NOMO-1 treated with dmso at 0.1 percent for 144 hours (cell line): ENCODE measurements around the gene RAMP1.

Experiments used
- DNase-seq: peaks from one replicate; lab custom pipeline; 2025; ENCODE audit not compliant: unreplicated experiment; lab: John Stamatoyannopoulos, UW

The RAMP1 gene

DNA sequence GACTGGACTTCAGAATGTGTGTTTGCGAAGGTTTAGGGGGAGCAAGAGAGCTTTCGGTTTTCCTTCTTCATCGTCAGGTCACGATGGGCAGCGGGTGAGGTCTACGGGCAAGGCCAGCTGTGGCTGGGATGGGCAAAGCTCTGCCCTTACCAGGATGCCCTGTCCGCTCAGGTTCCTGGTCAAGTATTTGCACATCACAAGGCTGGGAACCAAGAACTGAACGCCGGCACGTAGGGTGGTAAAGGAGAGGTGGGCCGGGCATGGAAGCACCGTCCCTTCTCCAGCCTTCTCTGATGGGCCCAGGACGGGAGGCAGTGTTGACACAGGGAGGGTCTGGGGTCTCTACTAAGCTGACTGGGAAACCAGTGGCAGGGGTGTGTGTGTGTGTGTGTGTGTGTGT is 56.9 kb downstream of the RAMP1 start:
- DNase-seq: no peak

DNA sequence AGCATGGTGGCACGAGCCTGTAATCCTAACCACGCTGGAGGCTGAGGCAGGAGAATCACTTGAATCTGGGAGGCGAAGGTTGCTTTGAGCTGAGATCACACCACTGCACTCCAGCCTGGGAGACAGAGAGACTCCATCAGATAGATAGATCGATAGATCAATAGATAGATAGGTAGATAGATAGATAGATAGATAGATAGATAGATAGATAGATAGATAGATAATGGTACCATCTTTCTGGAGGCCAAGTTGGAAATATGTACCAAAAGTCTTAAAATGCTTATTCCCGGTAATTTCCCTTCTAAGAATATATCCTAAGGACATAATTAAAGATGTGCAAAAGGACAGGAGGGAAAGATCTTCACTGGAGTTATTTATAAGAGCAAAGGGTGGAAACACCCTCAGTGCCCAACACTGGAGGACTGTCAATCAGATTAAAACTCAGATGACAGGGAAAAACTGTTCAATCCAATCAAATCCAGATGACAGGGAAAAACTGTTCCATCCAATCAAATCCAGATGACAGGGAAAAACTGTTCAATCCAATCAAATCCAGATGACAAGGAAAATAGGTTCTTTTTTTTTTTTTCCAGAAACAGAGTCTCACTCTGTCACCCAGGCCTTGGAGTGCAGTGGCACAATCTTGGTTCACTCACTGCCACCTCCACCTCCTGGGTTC is 58.4 kb downstream of the RAMP1 start:
- DNase-seq: no peak

DNA sequence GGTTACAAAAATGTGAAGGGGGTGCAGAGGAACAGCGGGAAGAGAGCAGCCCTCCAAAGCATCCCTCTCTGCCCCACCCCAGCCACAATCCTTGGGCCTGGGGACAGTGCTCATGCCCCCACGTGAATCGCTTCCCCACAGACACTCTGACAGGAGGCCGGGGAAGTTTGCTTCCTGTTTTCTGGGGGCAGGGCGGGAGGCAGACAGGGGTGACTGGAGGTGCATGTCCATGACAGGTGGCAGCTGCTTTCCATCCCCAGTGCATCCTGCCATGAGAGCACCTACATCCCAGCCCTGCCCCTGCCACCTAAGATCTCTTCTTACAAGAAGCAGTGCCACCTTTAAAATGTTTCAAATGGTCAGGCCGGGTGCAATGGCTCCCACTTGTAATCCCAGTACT is 60.2 kb downstream of the RAMP1 start:
- peak; percentile 31 for DNase-seq

DNA sequence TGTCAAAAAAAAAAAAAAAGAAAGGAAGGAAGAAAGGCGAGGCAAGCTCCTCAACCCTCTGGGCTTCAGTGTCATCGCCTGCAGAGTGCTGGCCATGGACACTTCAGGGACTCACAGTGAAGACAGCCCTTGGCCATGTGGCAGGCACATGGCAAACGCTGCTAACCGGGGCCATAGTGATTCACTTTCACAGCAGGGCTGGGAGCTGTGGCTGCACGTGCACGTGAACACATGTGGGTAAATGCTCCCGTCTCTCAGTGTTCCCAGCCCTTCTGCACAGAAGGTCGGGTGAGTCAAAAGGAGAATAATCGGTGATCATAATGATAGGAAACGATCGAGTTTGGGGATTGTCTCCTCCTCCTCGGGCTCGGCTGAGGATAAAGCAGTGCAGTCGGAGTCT is 61.2 kb downstream of the RAMP1 start:
- DNase-seq: no peak

DNA sequence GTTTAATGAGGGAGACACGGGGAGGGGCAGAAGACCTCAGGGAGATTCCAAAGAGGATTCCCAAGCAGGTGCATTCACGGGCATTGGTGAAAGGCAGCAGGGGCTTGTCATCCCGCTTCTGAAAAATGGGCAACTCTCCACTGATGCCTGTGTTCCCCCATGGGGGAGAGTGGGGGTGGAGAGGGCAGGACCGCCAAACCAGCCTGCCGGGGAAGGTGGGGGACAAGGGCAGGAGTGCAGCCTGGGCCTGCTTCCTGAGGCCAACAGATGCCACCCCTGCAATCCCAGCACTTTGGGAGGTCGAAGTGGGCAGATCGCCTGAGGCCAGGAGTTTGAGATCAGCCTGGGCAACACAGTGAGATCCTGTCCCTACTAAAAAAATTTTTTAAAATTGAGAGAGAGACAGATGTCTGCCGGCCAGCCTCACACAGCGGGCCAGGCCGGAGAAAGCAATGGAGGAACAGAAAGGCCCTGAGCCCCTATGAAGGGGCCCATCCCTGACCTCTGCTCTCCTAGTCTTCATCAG is 62.6 kb downstream of the RAMP1 start:
- no peak for DNase-seq

DNA sequence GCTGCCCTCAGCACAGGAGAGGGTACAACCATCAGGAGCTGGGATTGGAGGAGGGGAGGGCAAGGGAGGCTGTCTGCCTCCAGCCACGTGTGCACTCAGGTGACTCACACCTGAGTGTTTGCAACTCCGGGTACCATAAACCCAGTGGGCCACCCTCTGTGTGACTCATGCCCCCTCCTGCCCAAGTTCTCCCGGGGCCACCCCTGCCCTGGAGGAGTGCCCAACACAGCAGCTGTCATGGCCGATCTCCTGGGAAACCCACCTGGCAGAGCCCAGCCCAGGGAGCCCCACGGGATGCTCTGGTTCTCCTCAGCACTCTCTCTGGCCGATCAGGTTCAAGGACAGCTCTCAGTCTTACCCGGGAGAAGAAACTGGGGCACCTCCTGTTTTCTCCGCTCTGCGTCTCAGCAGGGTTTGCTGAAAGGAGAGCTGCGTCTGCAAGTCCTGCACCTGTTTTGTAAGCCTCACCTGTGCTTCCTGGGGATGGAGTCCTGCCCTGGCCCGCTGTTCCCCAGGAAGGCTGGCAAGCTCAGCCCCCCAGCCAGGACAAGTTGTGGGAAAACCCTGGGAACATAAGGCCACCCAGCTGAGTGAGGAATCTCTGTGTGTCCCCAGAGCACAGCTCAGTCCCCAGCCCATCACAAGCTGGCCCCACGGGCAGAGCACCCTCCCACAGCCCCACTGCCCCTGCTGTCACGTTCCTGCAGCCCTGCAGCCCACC is 63.4 kb downstream of the RAMP1 start:
- DNase-seq: no peak

DNA sequence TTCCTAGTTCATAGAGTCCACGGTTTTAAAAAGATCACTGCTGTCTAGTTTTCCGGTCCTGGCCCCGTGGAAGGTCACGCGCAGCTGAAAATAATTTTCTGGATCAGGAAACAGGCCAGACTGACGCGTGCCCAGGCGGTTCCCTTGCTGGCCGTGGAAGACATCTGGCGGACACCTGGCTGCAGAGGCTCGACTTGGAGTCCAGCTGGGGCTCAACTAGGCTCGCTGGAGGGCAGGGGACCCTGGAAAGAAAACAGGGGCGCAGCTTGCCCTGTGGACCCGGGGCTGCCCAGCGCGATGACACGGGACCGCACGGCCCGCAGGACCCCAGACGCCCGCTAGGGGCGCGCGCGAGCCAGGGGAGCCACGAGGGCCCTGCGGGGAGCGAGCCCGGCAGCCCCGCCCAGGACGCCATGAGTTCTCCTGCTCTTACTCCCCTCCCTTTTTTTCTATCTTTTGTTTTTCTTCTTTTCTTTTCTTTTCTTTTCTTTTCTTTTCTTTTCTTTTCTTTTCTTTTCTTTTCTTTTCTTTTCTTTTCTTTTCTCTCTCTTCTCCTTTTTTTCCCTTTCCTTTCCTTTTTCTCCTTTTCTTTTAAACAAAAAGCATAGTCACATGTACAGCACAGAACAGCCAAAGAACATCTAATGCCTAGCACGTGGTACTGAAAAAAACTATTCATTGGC is 64.2 kb downstream of the RAMP1 start:
- peak; percentile 7 for DNase-seq

DNA sequence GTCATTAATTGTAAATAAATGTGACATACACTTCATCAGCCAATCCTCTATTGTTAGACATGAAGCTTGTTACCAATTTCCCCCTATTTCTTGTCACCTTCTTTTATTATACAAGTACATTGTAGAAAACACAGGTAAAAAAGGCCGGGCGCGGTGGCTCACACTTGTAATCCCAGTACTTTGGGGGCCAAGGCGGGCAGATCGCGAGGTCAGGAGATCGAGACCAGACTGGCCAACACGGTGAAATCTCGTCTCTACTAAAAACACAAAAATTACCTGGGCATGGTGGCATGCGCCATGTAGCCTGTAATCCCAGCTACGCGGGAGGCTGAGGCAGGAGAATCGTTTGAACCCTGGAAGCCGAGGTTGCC is 64.7 kb downstream of the RAMP1 start:
- no peak for DNase-seq

DNA sequence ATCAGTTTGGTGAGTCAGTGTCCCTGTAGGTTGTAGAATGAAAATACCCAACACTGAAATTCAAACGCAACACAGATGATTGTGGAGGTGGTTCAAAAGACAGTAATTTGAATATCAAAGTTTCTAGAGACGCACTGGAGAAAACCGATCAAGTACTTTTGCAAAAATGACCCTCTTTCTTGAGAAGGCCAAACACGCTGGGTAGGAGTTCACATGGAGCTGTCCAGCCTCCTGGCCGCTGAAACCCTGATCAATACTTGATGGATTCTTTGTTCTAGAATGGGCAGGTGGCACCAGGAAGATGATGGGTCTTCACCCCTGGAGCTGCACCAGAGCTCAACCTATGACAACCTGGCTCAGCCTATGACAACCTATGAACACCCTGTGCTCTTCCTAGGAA is 67.7 kb downstream of the RAMP1 start:
- no peak for DNase-seq

DNA sequence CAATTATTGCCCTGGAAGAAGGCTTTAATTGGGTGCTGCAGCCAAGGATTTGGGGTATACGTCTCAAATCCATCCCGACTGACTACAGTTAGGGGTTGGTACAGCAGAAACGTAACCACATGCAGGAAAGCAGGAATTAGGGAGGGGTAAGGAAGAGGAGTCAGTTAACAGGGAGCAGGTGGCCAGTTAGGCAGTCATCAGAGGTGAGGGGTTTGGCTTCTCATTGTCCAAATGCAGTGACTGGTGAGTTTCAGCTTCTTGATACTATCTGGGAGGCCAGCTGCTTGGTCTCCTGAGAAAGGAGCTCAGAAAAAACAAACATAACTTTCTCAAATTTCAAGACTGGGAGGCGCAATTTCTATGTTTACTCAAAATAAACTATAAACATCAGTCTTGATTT is 68.6 kb downstream of the RAMP1 start:
- no peak for DNase-seq

DNA sequence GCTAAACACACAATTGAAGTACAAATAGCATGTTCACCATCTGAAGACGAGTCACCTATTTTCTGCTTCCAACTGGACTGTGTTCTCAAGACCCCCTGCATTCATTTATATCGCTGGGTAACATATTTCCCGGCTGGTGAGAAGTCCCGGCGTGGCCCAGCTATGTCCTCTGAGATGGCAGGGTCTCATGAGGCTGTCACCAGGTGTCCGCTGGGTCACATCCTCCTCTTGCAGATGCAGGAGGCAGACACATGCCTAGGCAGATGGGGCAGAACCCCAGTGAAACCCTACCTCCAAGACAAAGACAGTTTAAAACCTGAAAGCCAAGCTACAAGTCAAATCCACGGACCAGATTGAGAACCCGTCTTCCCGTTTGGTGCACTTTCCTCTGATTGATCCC is 70.6 kb downstream of the RAMP1 start:
- no peak for DNase-seq

DNA sequence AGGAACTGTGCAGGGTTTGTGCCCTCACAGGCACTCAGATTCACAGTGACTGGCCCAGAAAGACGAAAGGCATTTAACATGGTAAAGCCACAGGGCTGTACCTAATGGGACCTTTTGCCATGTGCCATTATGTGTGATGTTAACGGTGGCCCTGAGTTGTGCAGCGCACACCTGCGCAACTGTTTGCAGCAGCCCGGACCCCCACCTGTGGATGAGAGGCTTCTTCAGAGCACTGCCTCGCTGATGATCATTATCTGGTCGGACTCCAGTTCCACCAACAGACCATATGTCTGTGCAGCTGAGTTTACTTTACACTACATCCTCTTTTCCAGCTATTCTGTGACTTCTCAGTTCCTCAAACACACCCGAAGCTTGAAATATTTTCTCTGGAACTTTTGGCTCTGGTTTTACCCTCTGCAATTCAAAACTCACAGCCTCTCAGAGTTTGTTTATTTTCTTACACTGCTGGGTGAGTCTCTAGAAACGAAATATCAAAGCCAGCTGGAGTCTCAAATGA is 71.8 kb downstream of the RAMP1 start:
- peak; percentile 62 for DNase-seq

DNA sequence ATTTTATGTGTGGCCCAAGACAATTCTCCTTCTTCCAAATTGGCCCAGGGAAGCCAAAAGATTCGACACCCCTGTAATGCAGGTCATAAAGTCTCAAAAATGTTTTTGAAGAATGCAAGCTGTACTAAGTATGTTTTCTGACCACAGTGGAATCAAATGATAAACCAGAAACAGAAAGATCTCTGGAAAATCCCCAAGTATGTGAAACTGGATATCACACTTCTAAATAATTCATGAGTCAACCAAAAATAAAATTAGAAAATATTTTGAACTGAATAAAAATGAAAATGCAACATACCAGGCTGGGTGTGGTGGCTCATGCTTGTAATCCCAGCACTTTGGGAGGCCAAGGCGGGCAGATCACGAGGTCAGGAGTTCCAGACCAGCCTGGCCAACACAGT is 73.3 kb downstream of the RAMP1 start:
- DNase-seq: no peak

DNA sequence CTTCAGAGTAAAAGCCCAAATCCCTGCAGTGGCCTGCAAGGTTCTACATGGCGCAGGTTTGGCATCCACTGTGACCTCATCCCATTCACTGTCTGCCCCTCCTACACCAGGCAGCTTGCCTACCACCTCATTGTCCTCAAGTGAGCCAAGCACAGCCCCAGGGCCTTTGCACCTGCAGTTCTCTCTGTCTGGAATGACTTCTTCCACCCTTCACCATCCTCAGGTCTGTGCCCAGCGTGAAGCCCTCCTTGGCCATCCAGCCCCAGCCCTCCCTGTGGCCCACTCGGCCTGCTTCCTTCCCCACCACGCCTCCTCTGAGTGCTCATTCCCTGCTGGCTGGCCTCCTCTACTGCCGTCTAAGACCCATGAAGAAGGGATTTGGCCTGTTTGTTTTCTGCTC is 74.8 kb downstream of the RAMP1 start:
- no peak for DNase-seq

DNA sequence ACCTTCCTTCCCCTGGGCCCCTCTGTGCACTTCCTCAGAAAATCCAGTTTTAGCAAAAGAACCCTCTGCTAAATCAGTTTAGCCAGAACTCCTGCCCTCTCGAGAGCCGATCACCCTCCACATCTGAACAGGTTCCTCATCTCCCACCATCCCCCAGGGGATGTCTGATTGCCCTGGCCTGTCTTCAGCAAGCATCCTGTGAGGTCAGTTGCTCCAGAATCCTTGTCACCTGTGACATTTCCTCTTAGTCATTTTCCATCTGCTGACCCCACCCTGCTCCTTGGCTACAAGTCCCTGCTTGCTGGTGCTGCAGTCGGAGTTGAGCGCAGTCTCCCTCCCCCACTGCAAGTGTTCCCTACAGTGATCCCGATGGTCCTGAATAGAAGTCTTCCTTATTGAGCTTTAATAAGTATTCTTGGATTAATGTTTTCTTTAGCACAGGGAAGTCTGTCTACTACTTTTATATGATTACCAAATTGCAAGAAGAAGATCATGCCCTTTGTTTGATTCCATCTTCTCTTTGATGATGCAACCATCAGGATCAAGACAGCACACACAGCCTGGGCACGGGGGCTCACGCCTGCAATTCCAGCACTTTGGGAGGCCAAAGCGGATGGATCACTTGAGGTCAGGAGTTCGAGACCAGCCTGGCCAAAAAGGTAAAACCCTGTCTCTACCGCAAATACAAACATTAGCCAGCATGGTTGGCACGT is 76.5 kb downstream of the RAMP1 start:
- DNase-seq: no peak

DNA sequence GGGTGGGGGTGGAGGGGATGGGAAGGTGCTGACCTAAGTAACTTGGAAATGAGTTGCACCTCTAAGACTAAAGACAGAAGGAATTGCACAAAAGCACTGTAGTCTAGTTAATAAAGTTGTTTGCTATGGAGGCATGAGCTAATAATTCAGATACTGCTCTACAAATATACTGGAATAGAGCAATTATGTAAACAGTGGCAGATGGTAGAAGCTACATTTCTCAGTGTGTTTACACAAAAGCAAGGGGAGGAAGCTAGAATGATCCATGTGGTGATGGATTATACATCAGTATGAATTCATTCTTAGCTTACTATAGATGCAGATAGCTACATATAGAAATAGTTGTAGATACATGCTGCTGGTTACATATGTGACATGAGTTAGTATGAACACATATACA is 79.8 kb downstream of the RAMP1 start:
- no peak for DNase-seq

DNA sequence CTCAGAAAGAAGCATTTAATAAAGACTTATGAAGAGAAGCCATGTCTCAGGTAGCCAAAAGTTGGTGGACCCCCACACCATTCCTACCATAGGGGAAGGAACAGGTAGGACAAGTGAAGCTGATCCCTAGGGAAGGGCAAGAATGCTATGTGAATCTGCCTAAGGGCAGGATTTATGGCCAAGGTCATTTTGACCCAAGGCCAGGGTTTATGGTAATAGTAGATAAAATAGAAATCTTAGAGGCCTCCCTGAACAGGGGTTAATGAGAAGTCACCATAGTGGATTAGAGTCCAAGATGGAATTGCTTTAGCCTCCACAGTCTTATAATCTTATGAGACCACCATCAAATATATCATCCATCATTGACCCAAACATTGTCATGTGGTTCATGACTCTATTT is 81.4 kb downstream of the RAMP1 start:
- DNase-seq: no peak

DNA sequence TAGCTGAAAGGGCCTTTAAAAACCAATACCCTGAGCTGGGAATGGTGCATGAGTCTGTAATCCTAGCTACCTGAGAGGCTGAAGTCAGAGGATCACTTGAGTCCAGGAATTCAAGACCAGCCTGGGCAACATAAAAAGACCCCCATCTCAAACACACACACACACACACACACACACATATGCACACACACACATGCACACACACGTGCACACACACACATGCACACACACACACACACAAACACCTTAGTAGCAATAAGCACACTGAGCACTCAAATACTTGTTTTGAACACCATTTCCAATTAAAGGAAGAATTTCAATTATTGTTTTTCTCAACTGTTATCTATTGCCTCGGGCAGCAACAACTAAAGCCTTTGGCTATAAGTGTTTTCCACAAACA is 81.8 kb downstream of the RAMP1 start:
- no peak for DNase-seq

DNA sequence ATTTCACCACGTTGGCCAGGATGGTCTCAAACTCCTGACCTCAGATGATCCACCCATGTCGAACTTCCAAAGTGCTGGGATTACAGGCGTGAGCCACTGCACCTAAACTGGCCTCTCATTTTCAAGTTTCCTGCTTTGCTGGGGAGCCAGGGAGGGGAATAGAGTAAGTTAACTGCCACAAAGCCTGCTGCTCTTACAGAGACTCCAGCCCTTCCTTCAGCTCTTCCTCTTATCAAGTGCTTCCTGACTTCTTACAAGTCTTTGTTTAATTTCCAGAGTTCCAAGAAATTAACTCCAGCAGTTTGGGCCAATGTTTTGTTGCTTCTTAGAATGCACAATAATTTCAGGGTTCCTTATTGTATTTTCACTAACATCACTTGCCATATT is 83.1 kb downstream of the RAMP1 start:
- DNase-seq: no peak

DNA sequence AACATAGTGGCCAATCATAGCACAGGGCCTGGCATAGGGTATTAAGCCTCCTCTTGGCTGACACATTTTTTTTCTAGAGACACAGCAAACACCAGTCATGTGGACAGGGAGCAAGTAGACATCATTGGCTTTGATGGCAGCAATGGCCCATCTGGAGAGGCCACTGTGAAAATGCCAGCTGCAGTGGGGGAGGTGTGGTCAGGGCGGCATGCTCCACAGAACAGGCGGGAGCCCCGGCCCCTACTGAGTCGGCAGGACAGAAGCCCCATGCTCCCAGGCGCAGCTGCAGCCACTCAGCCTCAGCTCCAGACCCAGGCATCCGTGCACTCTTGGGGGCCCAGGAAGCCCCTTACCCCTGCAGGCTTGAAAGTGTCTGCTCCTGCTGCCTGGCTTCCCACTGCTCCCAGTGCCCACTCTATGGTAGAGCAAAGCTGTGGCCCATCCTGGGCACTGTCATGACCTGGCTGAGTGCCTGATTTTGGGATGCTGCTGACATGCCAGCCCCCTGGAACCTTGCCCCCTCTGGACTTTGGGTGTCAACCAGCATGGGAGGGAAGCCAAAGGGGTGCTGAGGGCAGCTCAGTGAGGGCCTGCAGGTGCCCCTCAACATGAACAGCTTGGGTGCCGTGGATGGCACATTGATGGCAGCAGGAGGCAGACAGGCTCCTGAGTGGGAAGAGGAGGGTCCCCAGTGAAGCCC is 84.1 kb downstream of the RAMP1 start:
- no peak for DNase-seq

DNA sequence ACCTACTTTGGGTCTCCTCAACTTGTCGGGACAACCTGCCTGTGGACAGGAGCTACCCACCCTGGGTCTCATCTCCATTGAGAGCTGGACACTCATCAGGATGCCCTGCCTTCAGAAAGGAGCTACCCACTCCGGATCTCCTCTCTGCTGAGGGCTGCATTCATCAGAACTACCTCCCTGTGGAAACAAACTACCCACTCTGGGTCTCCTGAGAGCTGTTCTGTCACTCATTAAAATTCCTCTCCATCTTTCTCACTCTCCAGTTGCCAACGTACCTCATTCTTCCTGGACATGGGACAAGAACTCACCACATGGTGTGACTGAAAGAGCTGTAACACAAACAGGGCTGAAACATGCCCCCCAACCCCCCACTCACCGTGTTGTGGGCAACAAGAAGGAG is 84.9 kb downstream of the RAMP1 start:
- no peak for DNase-seq
